ENCODE data around the gene ANKRD63. TPM values are rescaled to one million over a fixed set of nuclear protein-coding genes. Genes with fewer than 3 reads are reported as not detected.

The ANKRD63 gene
- polyA plus RNA-seq, 1 of the 3 experiments (the other 2 are of a cell fraction), result not detected

DNA sequence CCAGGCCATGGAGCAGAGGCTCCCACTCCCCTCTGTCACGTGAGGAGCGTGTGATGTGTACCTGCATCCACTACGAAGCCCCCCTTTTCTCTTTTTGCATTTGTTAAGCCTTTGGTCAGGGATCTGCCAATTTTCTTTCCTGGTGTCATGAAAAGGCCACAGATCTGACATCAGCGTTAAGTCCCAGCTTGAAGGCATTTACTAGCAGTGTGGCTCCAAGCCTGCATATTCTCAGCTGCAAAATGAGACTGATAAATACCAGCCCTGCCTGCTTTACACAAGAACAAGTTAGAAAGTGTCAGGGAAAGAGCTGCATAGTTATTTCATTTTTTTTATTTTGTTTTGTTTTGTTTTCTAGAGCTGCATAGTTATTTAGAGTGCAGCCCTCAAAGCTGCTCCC, 2.3 kb upstream of the ANKRD63 start:
- WGBS (ENCODE audit: low lambda C conversion rate), result 77% methylated on average over 4 of the region's 4 CpGs
- Histone ChIP-seq H3K79me2 (ENCODE audit: insufficient read depth) (no peaks in the 10 kb centered on the region), H3K27me3 (ENCODE audit: insufficient read depth) (peaks cover 18% of the 10 kb centered on the region), H3K27ac (ENCODE audit: low read depth in 2 of 2, low read length in 1 of 2) (no peak overlapping the region; a peak in 1 of 4 replicates), H3K4me3 (ENCODE audit: low read depth in 2 of 2, low read length in 1 of 2) (no peak overlapping the region), H3K9me2 (no peaks in the 10 kb centered on the region), H3F3A (replicated peaks; ENCODE audit: insufficient read depth) (peaks cover 13% of the 10 kb centered on the region), H3K36me3 (replicated peaks in 1 of 2; ENCODE audit: control insufficient read depth in 1 of 2, insufficient read depth in 2 of 2, low read length in 1 of 2) (no peaks in the 10 kb centered on the region), H3K4me2 (peak overlapping the region; percentile 23; the same call in 1 of the 2 replicates), H3K4me1 (ENCODE audit: control insufficient read depth in 1 of 2, insufficient read depth in 2 of 2, low read depth in 1 of 2, low read length in 1 of 2) (peaks cover 6 to 23% of the 10 kb centered on the region in 2 experiments; a peak in 3 of 4 replicates), H3K9ac (no peak overlapping the region), H2AFZ (ENCODE audit: low read depth) (no peak overlapping the region), H3K9me3 (no peaks in the 10 kb centered on the region), H4K20me1 (ENCODE audit: insufficient read depth) (no peaks in the 10 kb centered on the region)
- TF ChIP-seq FOXM1 (IDR thresholded peaks at IDR 0.05; ENCODE audit: low read depth), result no peak
- TF ChIP-seq FOXJ3 (CRISPR knock-in tag; IDR thresholded peaks at IDR 0.05), result no peak
- no peak for TF ChIP-seq TAF1 (IDR thresholded peaks at IDR 0.05; ENCODE audit: borderline replicate concordance, low read depth, low read length)
- no peak for DNase-seq
- ChIA-PET CTCF (interaction anchor here (1.2 to 66.3 kb wide), 5 partner anchors 9 to 68 kb away, joined by 4 to 2194 read pairs (median 9); partner anchors contain the start of genes CCDC9B, DISP2, INAFM2 and PHGR1), POLR2A (interaction anchor here (0.7 to 1.5 kb wide), 2 partner anchors 16 to 56 kb away, joined by 4 to 5 read pairs; no protein-coding TSS in a partner anchor)

DNA sequence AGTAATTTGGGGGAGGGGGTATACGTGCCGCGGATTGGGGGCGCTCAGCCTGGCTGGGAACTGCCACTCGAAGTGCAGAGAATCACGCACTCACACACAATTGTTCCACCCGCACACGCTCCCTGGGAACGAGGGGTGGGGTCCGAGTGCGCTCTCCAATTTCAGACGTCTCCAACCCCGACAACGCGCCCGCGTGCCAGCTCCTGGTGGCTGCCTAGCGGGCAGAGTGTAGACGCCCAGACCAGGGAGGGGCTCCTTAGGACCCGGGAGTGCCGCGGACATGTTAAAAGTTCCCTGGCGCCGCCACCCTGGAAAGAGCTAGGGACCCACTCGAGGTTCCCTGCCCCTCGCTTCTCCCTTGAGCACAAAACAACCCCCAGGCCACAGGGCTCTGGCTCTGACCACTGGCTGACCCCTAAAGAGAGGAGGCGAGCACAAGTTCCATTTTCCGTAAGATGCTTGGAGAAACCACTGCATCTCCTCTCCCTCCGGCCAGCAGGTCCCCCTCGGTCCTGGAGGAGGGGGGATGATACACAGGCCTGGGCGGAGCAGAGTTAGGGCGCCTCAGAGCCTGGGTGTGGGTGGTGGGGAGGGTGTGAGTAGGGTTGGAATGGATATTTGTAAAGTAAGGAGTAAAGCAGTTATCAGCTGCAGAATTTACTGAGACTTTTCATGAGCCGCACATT, 894 bp upstream of the ANKRD63 start:
- Histone ChIP-seq H3K9ac (no peak overlapping the region), H3K36me3 (replicated peaks in 1 of 2; ENCODE audit: control insufficient read depth in 1 of 2, insufficient read depth in 2 of 2, low read length in 1 of 2) (no peaks in the 10 kb centered on the region), H3K4me1 (ENCODE audit: control insufficient read depth in 1 of 2, insufficient read depth in 2 of 2, low read depth in 1 of 2, low read length in 1 of 2) (peaks cover 6 to 22% of the 10 kb centered on the region in 2 experiments; a peak in 3 of 4 replicates), H3K9me3 (no peaks in the 10 kb centered on the region), H3K27me3 (ENCODE audit: insufficient read depth) (peaks cover 18% of the 10 kb centered on the region), H3K4me3 (ENCODE audit: low read depth in 2 of 2, low read length in 1 of 2) (no peak overlapping the region), H3F3A (replicated peaks; ENCODE audit: insufficient read depth) (peaks cover 13% of the 10 kb centered on the region), H4K20me1 (ENCODE audit: insufficient read depth) (no peaks in the 10 kb centered on the region), H3K9me2 (no peaks in the 10 kb centered on the region), H3K27ac (ENCODE audit: low read depth in 2 of 2, low read length in 1 of 2) (no peak overlapping the region), H2AFZ (ENCODE audit: low read depth) (no peak overlapping the region), H3K4me2 (no peak overlapping the region), H3K79me2 (ENCODE audit: insufficient read depth) (no peaks in the 10 kb centered on the region)
- DNase-seq, result no peak
- ChIA-PET POLR2A (no interaction called here), CTCF (interaction anchor here (1.0 to 66.3 kb wide), 7 partner anchors 8 to 244 kb away, joined by 3 to 2194 read pairs (median 8); partner anchors contain the start of genes CCDC9B, DISP2, INAFM2 and PHGR1)
- no peak for TF ChIP-seq TEAD4 (IDR thresholded peaks at IDR 0.05; ENCODE audit: borderline replicate concordance, insufficient read depth)
- no peak for TF ChIP-seq JUND (IDR thresholded peaks at IDR 0.05)
- no peak for TF ChIP-seq NRF1 (IDR thresholded peaks at IDR 0.05; ENCODE audit: low read depth, low read length)
- TF ChIP-seq, protein P1, sequence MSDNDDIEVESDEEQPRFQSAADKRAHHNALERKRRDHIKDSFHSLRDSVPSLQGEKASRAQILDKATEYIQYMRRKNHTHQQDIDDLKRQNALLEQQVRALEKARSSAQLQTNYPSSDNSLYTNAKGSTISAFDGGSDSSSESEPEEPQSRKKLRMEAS (IDR thresholded peaks at IDR 0.05; ENCODE audit: low read depth), result no peak
- TF ChIP-seq, protein P2, sequence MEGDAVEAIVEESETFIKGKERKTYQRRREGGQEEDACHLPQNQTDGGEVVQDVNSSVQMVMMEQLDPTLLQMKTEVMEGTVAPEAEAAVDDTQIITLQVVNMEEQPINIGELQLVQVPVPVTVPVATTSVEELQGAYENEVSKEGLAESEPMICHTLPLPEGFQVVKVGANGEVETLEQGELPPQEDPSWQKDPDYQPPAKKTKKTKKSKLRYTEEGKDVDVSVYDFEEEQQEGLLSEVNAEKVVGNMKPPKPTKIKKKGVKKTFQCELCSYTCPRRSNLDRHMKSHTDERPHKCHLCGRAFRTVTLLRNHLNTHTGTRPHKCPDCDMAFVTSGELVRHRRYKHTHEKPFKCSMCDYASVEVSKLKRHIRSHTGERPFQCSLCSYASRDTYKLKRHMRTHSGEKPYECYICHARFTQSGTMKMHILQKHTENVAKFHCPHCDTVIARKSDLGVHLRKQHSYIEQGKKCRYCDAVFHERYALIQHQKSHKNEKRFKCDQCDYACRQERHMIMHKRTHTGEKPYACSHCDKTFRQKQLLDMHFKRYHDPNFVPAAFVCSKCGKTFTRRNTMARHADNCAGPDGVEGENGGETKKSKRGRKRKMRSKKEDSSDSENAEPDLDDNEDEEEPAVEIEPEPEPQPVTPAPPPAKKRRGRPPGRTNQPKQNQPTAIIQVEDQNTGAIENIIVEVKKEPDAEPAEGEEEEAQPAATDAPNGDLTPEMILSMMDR (IDR thresholded peaks at IDR 0.05), result no peak
- no peak for TF ChIP-seq SMC3 (IDR thresholded peaks at IDR 0.05; ENCODE audit: low read depth, low read length)
- no peak for TF ChIP-seq RAD21 (IDR thresholded peaks at IDR 0.05; ENCODE audit: low read length)
- WGBS (ENCODE audit: low lambda C conversion rate), result 84% methylated on average over 32 of the region's 33 CpGs

Data from SK-N-SH (cell line).